CD4-positive, alpha-beta T cell treated with Interleukin-2 at 100 ng/mL for 4 hours (primary cell): ENCODE results near the gene AVL9.
"Not testable (repeated sequence)": the region's sequence is repeated elsewhere in the genome, so short reads cannot be mapped to it uniquely, and the experiment has no call there.

ENCODE experiments used
- DNase-seq: peaks from one replicate; pipeline ENCODE4 v3.0.0-alpha.2; 2020; ENCODE audit warnings: low spot score

AVL9 gene

DNA sequence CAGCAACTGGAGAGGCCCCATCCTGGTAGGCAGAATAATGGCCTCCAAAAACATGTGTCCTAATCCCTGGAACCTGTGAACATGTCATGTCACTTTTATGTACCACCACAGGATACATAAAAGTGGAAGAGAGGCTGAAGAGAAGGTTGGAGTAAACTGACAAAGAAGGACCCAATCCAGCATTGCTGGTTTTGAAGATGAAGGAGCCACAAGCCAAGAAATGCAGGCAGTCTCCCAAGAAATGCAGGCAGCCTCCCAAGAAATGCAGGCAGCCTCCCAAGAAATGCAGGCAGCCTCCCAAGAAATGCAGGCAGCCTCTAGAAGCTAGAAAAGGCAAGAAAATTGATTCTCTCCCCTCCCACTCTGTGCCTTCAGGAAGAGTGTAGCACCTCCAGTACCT lies 142.3 kb downstream of the AVL9 start:
- DNase-seq = not testable (repeated sequence)
